Tongue (tissue), 3 donors: ENCODE data around the gene NFATC2. TPM values are rescaled to one million over a fixed set of nuclear protein-coding genes. Genes with fewer than 3 reads are reported as not detected.
A peak's percentile ranks its signal among the peaks of the same experiment; 100 is the strongest.
"Not testable (repeated sequence)": the region's sequence is repeated elsewhere in the genome, so short reads cannot be mapped to it uniquely, and the experiment has no call there.

Source experiments
- DNase-seq: peaks from one replicate; pipeline ENCODE4 v3.0.0-alpha.2; 2015
- small RNA-seq: library from RNA; depleted of rRNA; stranded (forward); fragments of <200 nt; gene quantifications from one replicate; pipeline ENCODE3, GENCODE V24; 2014; ENCODE audit warnings: low replicate concordance
- total RNA-seq: library from RNA; depleted of rRNA; stranded (reverse); fragments of >200 nt; gene quantifications from one replicate; pipeline ENCODE4 v1.2.3, GENCODE V29; 2014

NFATC2 gene
- total RNA-seq, 1 donor from 2014 or later, result 9.6 TPM

DNA sequence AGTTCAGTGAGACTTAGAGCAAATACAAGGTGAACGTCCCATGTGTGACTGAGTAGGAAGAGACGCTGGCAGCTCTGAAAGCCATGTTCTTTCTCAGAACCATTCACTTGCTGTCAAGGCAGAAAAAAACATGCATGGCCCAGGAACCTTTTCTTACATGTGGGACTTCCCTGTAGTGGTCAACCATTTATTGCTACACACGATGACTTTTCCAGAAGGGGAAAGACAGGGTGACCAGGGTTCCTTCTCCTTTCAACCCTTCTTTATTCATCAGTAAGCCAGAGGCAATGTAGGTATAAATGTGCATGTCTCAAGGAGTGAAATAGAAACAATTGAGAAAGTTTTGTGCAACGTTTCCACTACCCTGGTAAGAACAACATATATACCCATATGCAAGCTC is 189.0 kb downstream of the NFATC2 start:
- DNase-seq, result no peak

DNA sequence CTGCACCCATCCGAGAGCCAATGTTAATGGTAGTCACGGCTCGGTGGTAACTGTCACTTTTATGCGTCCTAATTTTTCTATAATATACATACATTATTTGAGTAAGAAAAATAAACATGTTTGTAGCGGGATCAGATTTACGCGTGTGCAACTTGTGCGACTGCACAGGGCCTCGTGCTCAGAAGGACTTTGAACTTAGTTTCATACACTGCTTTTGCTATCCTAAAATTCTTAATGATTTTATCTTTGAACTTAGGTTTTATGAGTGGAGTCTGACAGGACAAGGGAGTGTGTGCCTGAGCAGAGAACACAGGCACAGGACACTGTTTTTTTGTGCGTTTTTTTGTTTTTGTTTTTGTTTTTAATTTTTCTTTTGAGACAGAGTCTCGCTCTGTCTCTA is 189.7 kb downstream of the NFATC2 start:
- no peak for DNase-seq

DNA sequence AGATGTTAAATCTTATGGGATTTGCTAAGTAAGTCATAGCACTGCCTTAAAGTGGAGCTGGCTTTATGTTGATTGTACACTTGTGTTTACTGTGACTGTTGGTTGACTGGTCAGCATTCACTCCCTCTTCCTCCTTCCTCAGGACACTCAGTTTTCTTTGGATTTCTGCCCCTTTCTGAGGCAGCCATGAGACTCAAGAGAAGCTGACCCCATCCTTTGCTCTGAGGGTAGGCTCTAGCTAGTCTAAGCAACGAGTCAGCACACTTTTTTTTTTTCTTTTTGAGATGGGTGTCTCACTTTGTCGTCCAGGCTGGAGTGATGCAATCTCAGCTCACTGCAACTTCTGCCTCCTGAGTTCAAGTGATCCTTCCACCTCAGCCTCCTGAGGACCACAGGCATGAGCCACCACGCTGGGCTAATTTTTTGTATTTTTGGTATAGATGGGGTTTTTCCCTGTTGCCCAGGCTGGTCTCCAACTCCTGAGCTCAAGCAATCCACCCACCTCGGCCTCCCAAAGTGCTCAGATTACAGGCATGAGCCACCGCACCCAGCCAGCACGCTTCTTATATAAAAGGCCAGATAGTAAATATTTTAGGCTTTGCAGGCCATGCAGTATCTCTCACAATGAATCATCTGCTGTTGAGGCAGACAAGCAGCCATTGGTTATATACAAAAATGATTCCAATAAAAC is 191.4 kb downstream of the NFATC2 start:
- no peak for DNase-seq

DNA sequence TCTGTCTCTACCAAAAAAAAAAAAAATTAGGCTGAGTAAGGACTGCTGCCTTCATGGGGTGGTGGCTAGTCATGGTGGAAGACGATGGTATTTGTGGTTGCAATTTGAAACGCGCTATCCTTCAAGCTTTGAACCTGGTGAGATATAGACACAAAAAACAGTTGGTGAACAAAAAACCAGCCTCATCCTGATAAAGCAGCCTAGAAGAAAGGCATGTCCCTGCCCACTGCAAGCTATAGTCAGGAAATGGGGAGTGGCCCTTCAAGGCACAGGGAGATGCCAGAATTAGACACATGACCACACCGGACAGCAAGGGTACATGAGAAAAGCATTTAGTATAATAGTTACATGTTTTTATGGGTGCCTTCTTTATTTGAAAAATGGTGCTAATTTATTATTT is 193.6 kb downstream of the NFATC2 start:
- no peak for DNase-seq

DNA sequence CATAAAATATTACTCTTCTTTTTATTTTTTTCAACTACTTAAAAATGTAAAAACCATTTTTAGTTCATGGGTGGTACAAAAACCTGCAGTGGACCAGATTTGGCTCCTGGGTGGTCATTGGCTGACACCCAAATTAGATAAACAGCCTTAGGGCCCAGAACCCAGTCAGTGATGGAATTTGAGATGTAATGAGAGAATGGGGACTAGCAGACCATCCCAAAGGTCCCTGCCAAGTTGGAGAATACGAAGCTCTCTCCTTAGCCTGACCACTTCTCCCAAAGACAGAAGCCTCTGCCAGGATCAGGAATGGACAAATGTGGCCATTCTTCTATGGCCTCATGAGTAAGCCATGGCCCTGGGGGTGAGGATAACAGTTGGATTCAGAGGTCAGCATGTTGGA is 194.7 kb downstream of the NFATC2 start:
- DNase-seq, result no peak

DNA sequence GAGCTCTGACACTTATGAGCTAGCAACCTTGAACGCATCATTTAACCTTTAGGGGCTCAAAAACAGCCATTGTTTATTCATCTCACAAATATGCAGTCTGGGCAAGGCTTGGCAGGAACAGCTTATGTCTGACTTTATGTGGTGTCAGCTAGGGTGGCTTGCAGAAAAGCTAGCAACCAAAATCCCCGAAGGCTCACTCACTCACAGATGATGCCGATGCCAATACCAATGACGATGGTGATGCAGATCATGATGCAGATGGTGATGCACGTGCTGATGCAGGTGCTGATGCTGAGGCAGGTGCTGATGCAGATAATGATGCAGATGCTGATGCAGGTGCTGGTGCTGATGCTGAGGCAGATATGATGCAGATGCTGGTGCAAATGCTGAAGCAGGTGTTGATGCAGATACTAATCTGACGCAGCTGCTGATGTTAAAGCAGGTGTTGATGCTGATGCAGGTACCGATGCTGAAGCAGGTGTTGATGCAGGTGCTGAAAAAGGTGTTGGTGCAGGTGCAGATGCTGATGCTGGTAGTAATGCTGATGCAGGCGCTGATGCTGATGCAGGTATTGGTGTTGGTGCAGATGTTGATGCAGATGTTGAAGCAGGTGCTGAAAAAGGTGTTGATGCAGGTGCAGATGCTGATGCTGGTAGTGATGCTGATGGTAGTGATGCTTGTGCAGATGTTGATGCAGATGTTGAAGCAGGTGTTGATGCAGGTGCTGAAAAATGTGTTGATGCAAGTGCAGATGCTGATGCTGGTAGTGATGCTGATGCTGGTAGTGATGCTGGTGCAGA is 195.6 kb downstream of the NFATC2 start:
- no peak for DNase-seq

DNA sequence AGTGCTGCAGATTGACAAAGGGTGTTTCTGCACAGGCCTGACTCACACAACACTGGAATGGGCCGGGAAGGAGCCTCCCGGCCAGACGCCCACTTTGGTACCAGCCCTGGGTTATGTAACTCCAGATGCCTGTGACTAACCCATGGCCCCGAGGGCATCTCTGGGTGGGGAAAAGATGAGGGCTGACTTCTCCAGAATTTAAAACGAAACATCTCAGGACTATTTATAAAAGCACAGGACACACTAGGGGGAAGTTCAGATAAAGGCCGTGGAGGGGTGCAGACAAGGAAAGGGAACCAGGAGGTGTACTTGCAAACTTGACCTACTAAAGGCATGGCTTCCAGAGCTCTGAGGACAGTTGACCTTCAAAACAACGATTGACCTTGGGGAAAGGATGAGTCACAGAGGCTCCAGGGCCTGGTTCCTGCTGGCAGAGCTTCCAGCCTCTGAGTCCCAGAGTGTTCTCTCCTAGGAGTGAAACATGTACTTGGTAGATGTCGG is 196.9 kb downstream of the NFATC2 start:
- DNase-seq, result no peak

DNA sequence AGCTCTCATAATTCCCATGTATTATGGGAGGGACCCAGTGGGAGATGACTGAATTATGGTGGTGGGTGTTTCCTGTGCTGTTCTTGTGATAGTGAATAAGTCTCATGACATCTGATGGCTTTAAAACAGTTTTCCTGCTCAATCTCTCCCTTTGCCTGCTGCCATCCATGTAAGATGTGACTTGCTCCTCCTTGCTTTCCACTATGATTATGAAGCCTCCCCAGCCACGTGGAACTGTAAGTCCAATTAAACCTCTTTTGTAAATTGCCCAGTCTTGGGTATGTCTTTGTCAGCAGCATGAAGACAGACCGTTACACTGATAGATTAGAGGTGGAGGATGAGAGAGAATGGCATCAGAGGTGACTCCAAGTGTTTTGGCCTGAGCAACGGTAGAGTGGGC is 198.7 kb downstream of the NFATC2 start:
- DNase-seq, result not testable (repeated sequence)

DNA sequence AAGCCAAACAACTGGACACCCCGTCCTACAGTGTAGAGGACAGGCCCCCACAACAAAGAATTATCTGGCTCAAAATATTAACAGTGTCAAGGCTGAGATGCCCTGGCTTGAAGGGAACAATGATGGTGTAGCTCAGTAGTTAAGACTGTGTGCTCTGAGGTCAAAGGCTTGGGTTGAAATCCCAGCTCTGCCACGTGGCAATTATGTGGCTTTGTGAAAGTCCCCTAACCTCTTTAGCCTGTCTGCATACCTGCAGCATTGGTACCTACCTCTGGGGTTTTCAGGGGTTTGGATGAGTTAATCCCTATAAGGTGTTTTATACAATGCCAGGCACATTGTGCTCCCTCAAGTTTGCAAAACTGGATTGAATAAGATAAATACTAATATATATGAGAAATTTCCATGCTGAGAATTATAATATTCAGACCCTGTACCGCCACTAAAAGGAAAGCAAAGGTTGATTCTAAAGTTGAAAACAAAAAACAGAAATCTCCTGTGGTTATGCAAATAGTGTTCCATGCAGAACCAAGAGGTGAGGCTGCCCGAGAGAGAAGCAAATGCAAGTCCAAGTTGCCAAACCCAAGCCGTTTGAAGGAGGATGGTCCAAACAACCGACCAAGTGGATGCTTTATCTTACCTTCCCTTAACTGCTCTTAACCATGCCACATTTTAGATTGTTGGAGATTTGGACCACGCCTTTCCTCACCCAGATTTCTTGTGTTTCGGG is 199.8 kb downstream of the NFATC2 start:
- DNase-seq, result no peak

DNA sequence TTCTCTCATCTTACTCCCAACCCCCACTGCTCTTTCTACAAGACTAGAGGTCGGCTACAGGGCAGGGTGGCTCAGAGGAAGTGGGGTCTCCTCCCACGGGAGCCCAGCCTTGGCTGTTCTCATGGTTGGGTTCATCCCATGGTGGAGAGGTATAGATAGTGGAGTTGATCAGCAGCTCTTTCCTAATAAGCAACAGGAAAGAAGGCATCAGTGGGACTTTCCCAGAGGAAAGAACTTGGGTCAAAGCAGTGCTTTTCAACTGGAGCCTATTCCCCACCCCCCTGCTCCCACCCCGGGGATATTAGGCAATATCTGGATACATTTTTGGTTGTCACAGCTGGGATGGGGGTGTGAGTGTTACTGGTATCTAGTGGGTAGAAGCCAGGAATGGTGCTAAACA is 200.9 kb downstream of the NFATC2 start:
- DNase-seq, result no peak

DNA sequence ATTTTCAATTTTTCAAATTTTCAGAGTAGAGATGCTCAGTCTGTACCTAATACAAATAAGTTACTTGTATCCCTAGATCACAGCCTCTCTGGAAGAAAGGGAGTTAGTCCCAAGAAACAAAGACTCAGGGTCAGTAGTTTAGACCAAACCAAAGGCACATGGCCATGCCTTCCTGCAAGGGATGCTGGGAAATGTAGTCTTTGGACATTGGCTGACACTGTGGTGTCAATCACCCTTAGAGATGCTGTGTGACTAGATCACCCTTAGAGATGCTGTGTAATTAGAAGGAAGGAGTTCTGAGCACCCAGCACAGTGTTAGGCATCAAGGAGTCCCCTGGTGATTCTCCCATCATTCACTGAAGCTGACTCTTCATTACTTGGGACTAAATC is 202.1 kb downstream of the NFATC2 start:
- DNase-seq, result no peak

DNA sequence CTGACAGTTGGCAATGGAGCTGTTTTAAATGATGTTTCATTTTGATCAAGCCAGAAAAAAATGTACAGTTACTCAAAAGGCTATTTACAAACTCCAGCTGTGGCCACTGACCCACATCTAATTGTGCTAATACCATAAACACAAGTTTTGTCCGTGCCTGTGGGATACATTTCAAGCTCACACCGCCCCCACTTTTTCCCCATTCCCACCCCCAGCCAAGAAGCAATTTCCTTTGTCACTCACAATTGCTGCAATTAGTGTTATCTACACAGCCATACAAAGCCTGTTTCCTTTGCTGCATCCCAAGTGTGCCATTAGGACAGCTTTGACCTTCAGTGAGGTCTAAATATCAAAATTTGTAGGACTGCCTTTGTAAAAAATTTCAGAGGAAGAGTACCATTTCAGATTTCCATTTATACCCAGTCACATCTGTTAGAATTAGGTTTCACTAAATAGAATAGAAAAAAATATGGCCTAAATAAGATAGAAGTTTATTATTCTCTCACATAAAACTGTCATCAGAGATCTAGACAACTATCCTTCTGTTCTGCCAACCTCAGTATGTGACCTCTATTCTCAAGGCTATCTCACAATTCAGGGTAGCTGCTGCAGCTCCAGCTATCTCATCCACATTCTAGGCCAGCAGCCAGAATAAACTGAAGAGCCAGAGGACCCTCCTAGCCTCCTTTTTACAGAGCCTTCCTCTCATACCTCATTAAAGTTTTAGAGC is 202.6 kb downstream of the NFATC2 start:
- no peak for DNase-seq

DNA sequence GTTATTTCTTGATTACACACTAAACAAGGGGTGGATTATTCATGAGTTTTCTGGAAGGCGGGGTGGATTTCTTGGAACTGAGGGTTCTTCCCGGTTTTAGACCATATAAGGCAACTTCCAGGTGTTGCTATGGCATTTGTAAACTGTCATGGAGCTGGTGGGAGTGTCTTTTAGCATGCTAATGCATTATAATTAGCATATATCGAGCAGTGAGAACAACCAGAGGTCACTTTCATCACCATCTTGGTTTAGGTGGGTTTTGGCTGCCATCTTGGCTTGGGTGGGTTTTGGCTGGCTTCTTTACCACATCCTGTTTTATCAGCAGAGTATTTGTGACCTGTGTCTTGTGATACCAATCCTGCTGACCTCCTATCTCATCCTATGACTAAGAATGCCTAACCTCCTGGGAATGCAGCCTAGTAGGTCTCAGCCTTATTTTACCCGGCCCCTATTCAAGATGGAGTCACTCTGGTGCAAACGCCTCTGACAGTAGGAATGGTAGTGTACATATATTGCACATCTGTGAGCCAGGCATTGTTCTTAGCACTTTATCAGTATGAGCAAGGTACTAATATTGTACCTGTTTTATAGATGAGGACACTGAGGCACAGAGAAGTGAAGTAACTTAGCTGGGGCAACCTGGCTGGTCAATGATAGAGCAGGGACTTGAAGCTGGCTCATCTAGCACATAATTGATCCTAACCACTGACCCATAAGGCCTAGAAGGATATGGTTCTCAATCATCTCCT is 203.7 kb downstream of the NFATC2 start:
- DNase-seq, result no peak

DNA sequence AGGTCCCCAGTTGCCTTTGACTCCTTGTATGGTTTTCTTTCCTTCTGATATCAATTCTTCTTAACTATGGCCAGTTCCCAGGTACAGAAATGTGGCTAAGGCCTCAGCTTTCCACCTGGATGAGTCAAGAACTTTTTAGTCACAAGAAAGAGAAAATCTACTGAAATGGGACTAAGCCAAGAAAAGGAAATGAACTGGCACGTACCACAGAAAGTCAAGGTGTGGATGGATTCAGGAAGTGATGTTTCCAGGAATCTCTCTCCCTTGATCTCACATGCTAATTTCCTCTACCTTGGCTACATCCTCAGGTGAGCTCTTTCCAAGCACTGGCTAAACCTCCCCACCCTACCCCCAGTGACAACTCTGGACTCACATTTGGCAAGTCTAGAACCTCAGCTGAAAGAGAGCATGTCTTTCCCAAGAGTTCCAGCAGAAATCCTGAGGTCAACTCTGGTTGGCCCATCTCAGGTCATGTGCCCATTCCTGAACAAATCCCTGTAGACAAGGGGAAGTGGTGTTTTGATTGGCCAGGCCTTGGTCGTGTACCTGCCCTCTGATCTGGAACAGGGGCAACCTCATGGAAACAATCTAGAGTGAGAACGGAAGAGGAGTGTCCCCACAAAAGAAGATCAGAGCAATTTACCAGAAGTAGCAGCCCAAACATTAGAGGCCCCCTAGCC is 205.3 kb downstream of the NFATC2 start:
- DNase-seq, result no peak

Small RNA genes lying within 50 kb of the gene (small RNA-seq; reads per million reads assigned to genes)
- 0.29 reads per million, percentile 50 among the genes with 10 or more reads in this experiment for gene MIR3194

Other genes with a start within 250 kb of the NFATC2 start
- 95.1 TPM for gene ATP9A, start 225.7 kb upstream of the NFATC2 start, total RNA-seq